Large intestine (tissue), 3 donors: ENCODE measurements around the gene SYT1. TPM values are rescaled to one million over a fixed set of nuclear protein-coding genes. Genes with fewer than 3 reads are reported as not detected.

Experiments
- DNase-seq, 2 donors: peaks; one replicate each; pipeline versions ENCODE4 v3.0.0 to v3.0.0-alpha.2; 2013
- H3K27ac ChIP-seq: one replicate; pipeline ENCODE4 v1.5.1; 2013; ENCODE audit warnings: low read length
- H3K27me3 ChIP-seq: 2 replicates; pipeline ENCODE4 v1.6.1; 2013; ENCODE audit warnings: low read length; ENCODE audit not compliant: control insufficient read depth, insufficient read depth
- H3K36me3 ChIP-seq: 2 replicates; pipeline ENCODE4 v1.6.1; 2013; ENCODE audit warnings: low read length; ENCODE audit not compliant: control insufficient read depth, insufficient read depth
- H3K4me1 ChIP-seq: one replicate; pipeline ENCODE4 v1.6.1; 2013; ENCODE audit warnings: low read length; ENCODE audit not compliant: control insufficient read depth, insufficient read depth
- H3K4me3 ChIP-seq: one replicate; pipeline ENCODE4 v1.5.1; 2013; ENCODE audit warnings: low read length
- H3K9me3 ChIP-seq: one replicate; pipeline ENCODE4 v1.6.1; 2013; ENCODE audit warnings: mild to moderate bottlenecking, low read depth, low read length, moderate library complexity; ENCODE audit not compliant: control insufficient read depth
- WGBS: methylation state at CpG from one replicate; pipeline ENCODE4 v1.1.5; 2013; ENCODE audit warnings: low lambda C conversion rate; ENCODE audit not compliant: insufficient coverage; 5-methylcytosine and 5-hydroxymethylcytosine counted together
- polyA plus RNA-seq: library from polyadenylated mRNA; unstranded; fragments of 120-200 nt; gene quantifications from one replicate; pipeline ENCODE4 v1.2.1, GENCODE V29; 2013

The SYT1 gene
- polyA plus RNA-seq, 1 donor, result 12.6 TPM

GRCh38 chr12:78964521-78964920 is 99.9 kb downstream of the SYT1 start:
- H3K4me3 ChIP-seq, result no peak overlapping the region
- no peaks in the 10 kb centered on the region for H3K4me1 ChIP-seq
- no peaks in the 10 kb centered on the region for H3K27me3 ChIP-seq
- H3K9me3 ChIP-seq, result no peaks in the 10 kb centered on the region
- no peaks in the 10 kb centered on the region for H3K36me3 ChIP-seq
- DNase-seq, result no peak
- H3K27ac ChIP-seq, result no peak overlapping the region

GRCh38 chr12:78966062-78966461 is 101.5 kb downstream of the SYT1 start:
- Histone ChIP-seq H3K9me3 (no peaks in the 10 kb centered on the region), H3K4me3 (no peak overlapping the region), H3K4me1 (no peaks in the 10 kb centered on the region), H3K27ac (no peak overlapping the region), H3K27me3 (no peaks in the 10 kb centered on the region), H3K36me3 (no peaks in the 10 kb centered on the region)
- DNase-seq, result no peak
- 75% methylated on average over 1 of the region's 2 CpGs for WGBS

GRCh38 chr12:78966926-78967325 is 102.4 kb downstream of the SYT1 start:
- no peak overlapping the region for H3K4me3 ChIP-seq
- H3K27ac ChIP-seq, result no peak overlapping the region
- DNase-seq, result no peak
- H3K36me3 ChIP-seq, result no peaks in the 10 kb centered on the region
- no peaks in the 10 kb centered on the region for H3K9me3 ChIP-seq
- H3K4me1 ChIP-seq, result no peaks in the 10 kb centered on the region
- H3K27me3 ChIP-seq, result no peaks in the 10 kb centered on the region
- 71% methylated on average over 2 of the region's 2 CpGs for WGBS

GRCh38 chr12:78968226-78968625 is 103.7 kb downstream of the SYT1 start:
- no CpG with 5 or more reads among the region's 1 CpG for WGBS
- Histone ChIP-seq H3K27me3 (no peaks in the 10 kb centered on the region), H3K36me3 (no peaks in the 10 kb centered on the region), H3K9me3 (no peaks in the 10 kb centered on the region), H3K4me3 (no peak overlapping the region), H3K27ac (no peak overlapping the region), H3K4me1 (no peaks in the 10 kb centered on the region)
- DNase-seq, result no peak

- DNase-seq, result no peak
- no peaks in the 10 kb centered on the region for H3K27me3 ChIP-seq
- no peak overlapping the region for H3K4me3 ChIP-seq
- H3K27ac ChIP-seq, result no peak overlapping the region
- H3K4me1 ChIP-seq, result no peaks in the 10 kb centered on the region
- H3K36me3 ChIP-seq, result no peaks in the 10 kb centered on the region
- H3K9me3 ChIP-seq, result no peaks in the 10 kb centered on the region
Observed at GRCh38 chr12:78970041-78970440, 105.5 kb downstream of the SYT1 start.

GRCh38 chr12:78977304-78977867 is 112.8 kb downstream of the SYT1 start:
- Histone ChIP-seq H3K4me1 (no peaks in the 10 kb centered on the region), H3K27me3 (no peaks in the 10 kb centered on the region), H3K27ac (no peak overlapping the region), H3K36me3 (no peaks in the 10 kb centered on the region), H3K4me3 (no peak overlapping the region), H3K9me3 (no peaks in the 10 kb centered on the region)
- no CpG with 5 or more reads among the region's 3 CpGs for WGBS
- no peak for DNase-seq

- H3K27ac ChIP-seq, result no peak overlapping the region
- H3K4me1 ChIP-seq, result no peaks in the 10 kb centered on the region
- no peaks in the 10 kb centered on the region for H3K9me3 ChIP-seq
- H3K36me3 ChIP-seq, result no peaks in the 10 kb centered on the region
- no peak overlapping the region for H3K4me3 ChIP-seq
- H3K27me3 ChIP-seq, result no peaks in the 10 kb centered on the region
- no peak for DNase-seq
- 100% methylated on average over 1 of the region's 9 CpGs for WGBS
Observed at GRCh38 chr12:78994168-78994791, 129.7 kb downstream of the SYT1 start.

GRCh38 chr12:79000501-79000900 is 135.9 kb downstream of the SYT1 start:
- 80% methylated on average over 1 of the region's 1 CpG for WGBS
- Histone ChIP-seq H3K4me1 (no peaks in the 10 kb centered on the region), H3K36me3 (no peaks in the 10 kb centered on the region), H3K9me3 (no peaks in the 10 kb centered on the region), H3K4me3 (no peak overlapping the region), H3K27ac (no peak overlapping the region), H3K27me3 (no peaks in the 10 kb centered on the region)
- DNase-seq, result no peak

GRCh38 chr12:79001404-79001803 is 136.8 kb downstream of the SYT1 start:
- WGBS, result 83% methylated on average over 2 of the region's 2 CpGs
- no peaks in the 10 kb centered on the region for H3K4me1 ChIP-seq

GRCh38 chr12:79006306-79006705 is 141.7 kb downstream of the SYT1 start:
- Histone ChIP-seq H3K27me3 (no peaks in the 10 kb centered on the region), H3K4me3 (no peak overlapping the region), H3K27ac (no peak overlapping the region), H3K4me1 (no peaks in the 10 kb centered on the region), H3K9me3 (no peaks in the 10 kb centered on the region), H3K36me3 (no peaks in the 10 kb centered on the region)
- DNase-seq, result no peak
- no CpG with 5 or more reads among the region's 1 CpG for WGBS

More at GRCh38 chr12:79001404-79001803, 136.8 kb downstream of the SYT1 start:
- H3K4me3 ChIP-seq, result no peak overlapping the region
- H3K36me3 ChIP-seq, result no peaks in the 10 kb centered on the region
- no peaks in the 10 kb centered on the region for H3K27me3 ChIP-seq
- H3K27ac ChIP-seq, result no peak overlapping the region
- H3K9me3 ChIP-seq, result no peaks in the 10 kb centered on the region
- DNase-seq, result no peak

GRCh38 chr12:79008591-79008990 is 144.0 kb downstream of the SYT1 start:
- Histone ChIP-seq H3K4me1 (no peaks in the 10 kb centered on the region), H3K27me3 (no peaks in the 10 kb centered on the region), H3K4me3 (no peak overlapping the region), H3K36me3 (no peaks in the 10 kb centered on the region), H3K9me3 (no peaks in the 10 kb centered on the region), H3K27ac (no peak overlapping the region)
- DNase-seq, result no peak
- 60% methylated on average over 1 of the region's 2 CpGs for WGBS
